Measurements from ENCODE around the gene KLRG1.

Gene KLRG1

GRCh38 chr12:9043766-9044165 is 54.4 kb downstream of the KLRG1 start:
- DNase-seq, result no peak

- no peak for DNase-seq
These were observed 57.8 kb downstream of the KLRG1 start for GRCh38 chr12:9047105-9047504.

- DNase-seq, result no peak
These were observed 59.6 kb downstream of the KLRG1 start for GRCh38 chr12:9048930-9049329.

- no peak for DNase-seq
These were observed 60.3 kb downstream of the KLRG1 start for GRCh38 chr12:9049520-9050133.

- DNase-seq, result no peak
These were observed 61.3 kb downstream of the KLRG1 start for GRCh38 chr12:9050521-9051157.

GRCh38 chr12:9051158-9051550 is 61.8 kb downstream of the KLRG1 start:
- no peak for DNase-seq

- DNase-seq, result no peak
These were observed 63.3 kb downstream of the KLRG1 start for GRCh38 chr12:9052610-9053009.

Data from NCI-H1048 (cell line).